GM19025 (cell line): ENCODE results near the gene ABCD4.

ENCODE experiments used
- ATAC-seq: cut with Tn5 transposase; IDR thresholded peaks from one replicate; pipeline ENCODE4 v1.9.1; 2021; ENCODE audit warnings: mild to moderate bottlenecking, low read depth, moderate library complexity; ENCODE audit not compliant: unreplicated experiment

Gene ABCD4

DNA sequence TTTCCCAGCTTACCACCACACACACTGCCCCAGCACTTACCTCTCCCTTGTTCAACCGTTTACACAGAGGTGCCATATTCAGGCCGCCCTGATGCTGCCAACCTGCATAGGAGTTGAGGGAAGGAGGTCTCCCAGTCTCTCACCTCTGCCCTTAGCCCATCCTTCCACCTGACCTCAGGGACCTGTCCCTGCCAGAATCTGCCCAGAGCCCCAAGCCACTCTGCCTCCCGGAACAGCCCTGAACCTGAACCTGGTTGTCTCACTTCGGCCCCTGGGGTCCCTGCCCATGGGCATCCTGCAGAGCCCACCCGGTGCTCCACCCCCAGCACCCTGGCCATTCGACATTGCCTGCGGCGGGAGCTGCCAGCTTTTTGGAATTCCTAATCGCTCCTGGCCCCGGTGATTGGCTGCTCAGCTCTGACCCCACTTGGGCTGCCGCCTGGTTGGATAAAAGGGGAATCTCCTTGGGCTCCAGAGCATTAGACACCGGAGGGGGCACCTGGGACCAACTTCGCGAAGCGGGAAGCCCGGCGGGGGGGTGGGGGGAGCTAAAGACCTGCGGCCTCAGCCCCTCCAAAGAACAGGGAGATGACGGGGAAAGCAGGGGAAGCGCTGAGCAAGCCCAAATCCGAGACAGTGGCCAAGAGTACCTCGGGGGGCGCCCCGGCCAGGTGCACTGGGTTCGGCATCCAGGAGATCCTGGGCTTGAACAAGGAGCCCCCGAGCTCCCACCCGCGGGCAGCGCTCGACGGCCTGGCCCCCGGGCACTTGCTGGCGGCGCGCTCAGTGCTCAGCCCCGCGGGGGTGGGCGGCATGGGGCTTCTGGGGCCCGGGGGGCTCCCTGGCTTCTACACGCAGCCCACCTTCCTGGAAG, 63.5 kb downstream of the ABCD4 start, which contains the start of gene VSX2:
TSS of gene VSX2 (plus strand) at position 476 of the 874 bp plus-strand sequence. CDS start at position 589, 113 bp downstream.
- no peak for ATAC-seq

GRCh38 chr14:74237441-74237840, 65.3 kb downstream of the ABCD4 start:
- ATAC-seq = no peak
